GM23338 (cell line): ENCODE results near the gene P2RY6.

ENCODE experiments used
- CTCF ChIP-seq, 2 experiments: fragments of 200-600 bp in 1 of 2; sonication (generic) in 1 of 2; conservative IDR thresholded peaks; 2 replicates each; pipeline versions ENCODE4 v1.5.1 to v1.6.1; 2016 to 2017; ENCODE audit warnings: antibody characterized with exemption in 2 of 2, low read depth in 2 of 2, mild to moderate bottlenecking in 2 of 2, moderate library complexity in 1 of 2
- EZH2 ChIP-seq: fragments of 200-600 bp; sonication (generic); IDR thresholded peaks from one replicate; pipeline ENCODE4 v1.8.0; 2017; ENCODE audit warnings: antibody characterized with exemption, mild to moderate bottlenecking, low read depth; ENCODE audit not compliant: unreplicated experiment
- EZH2phosphoT487 ChIP-seq: fragments of 200-600 bp; sonication (generic); IDR thresholded peaks from one replicate; pipeline ENCODE4 v1.8.1; 2018; ENCODE audit warnings: antibody characterized with exemption; ENCODE audit not compliant: unreplicated experiment
- JUNB ChIP-seq: IDR thresholded peaks from one replicate; pipeline ENCODE4 v1.6.1; 2016; ENCODE audit warnings: antibody characterized with exemption; ENCODE audit not compliant: unreplicated experiment
- NANOG ChIP-seq: IDR thresholded peaks from 2 replicates; pipeline ENCODE4 v1.6.1; 2016; ENCODE audit warnings: antibody characterized with exemption, borderline replicate concordance
- POLR2AphosphoS5 ChIP-seq: IDR thresholded peaks from 2 replicates; pipeline ENCODE4 v1.6.1; 2016; ENCODE audit warnings: antibody characterized with exemption, low read depth
- REST ChIP-seq: IDR thresholded peaks from one replicate; pipeline ENCODE4 v1.6.1; 2018; ENCODE audit warnings: antibody characterized with exemption; ENCODE audit not compliant: unreplicated experiment
- ZNF114 ChIP-seq: fragments of 250-450 bp; sonication (Bioruptor Pico); IDR thresholded peaks from 2 replicates; pipeline ENCODE4 v1.5.0; 2020; ENCODE audit warnings: mild to moderate bottlenecking, moderate library complexity

- TF ChIP-seq CTCF (conservative IDR thresholded peaks at IDR 0.05; ENCODE audit: low read depth in 2 of 2) (no peak), POLR2AphosphoS5 (no peak), JUNB (no peak), EZH2 (no peak), REST (no peak), EZH2phosphoT487 (no peak), NANOG (no peak), ZNF114 (CRISPR knock-in tag) (no peak)
Observed at GRCh38 chr11:73235236-73235786, 36.8 kb upstream of the P2RY6 start.
